GM18517 (cell line): ENCODE measurements around the gene HMGB1.

Source experiments
- ATAC-seq: cut with Tn5 transposase; IDR thresholded peaks from one replicate; pipeline ENCODE4 v1.9.1; 2021; ENCODE audit warnings: mild to moderate bottlenecking, moderate library complexity; ENCODE audit not compliant: unreplicated experiment

Gene HMGB1

DNA sequence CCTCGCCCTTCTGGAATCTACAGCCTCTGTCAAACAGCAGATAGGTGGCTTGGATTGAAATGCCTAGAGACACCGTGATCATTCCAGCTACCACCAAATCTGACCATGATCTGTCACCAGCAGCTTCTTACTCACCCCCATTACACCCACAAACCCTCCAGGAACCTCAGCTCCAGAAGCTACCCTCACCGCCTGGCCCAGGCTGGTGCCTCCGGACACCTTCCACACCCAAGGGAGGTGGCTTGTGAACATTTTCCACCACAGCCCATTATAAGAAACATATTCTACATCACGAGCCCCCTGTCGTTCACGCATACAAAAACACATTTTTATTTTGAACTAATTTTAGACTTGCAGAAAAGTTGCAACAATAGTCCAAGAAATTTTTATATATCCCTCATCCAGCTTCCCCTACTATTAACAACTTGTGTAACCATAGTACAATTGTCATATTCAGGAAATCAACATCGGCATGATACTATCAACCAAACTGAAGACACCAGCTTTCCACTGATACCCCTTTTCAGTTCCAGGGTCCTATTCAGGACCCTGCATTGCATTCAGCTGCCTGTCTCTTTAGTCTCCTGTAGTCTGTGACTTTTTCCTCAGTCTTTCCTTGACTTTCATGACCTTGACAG lies 58.8 kb downstream of the HMGB1 start:
- ATAC-seq: no peak
